GM21529 (cell line): ENCODE data around the gene L1CAM.

ENCODE experiments used
- ATAC-seq: cut with Tn5 transposase; IDR thresholded peaks from one replicate; pipeline ENCODE4 v1.9.1; 2021; ENCODE audit not compliant: unreplicated experiment

Gene L1CAM

GRCh38 chrX:153878969-153879653 lies 6.9 kb downstream of the L1CAM start:
- no peak for ATAC-seq

- no peak for ATAC-seq
Measured at GRCh38 chrX:153878345-153878744, 7.6 kb downstream of the L1CAM start.

- no peak for ATAC-seq
Measured at GRCh38 chrX:153877571-153878261, 8.3 kb downstream of the L1CAM start.

- ATAC-seq: no peak
Measured at GRCh38 chrX:153876112-153876491, 9.9 kb downstream of the L1CAM start.

GRCh38 chrX:153875391-153876111 lies 10.4 kb downstream of the L1CAM start:
- no peak for ATAC-seq

GRCh38 chrX:153874366-153875125 lies 11.4 kb downstream of the L1CAM start:
- no peak for ATAC-seq

- ATAC-seq: no peak
Measured at GRCh38 chrX:153874085-153874365, 11.9 kb downstream of the L1CAM start.

- ATAC-seq: no peak
Measured at GRCh38 chrX:153873282-153874084, 12.5 kb downstream of the L1CAM start.

- ATAC-seq: no peak
Measured at GRCh38 chrX:153871946-153872878, 13.8 kb downstream of the L1CAM start.

- no peak for ATAC-seq
Measured at GRCh38 chrX:153871451-153871850, 14.5 kb downstream of the L1CAM start.

- ATAC-seq: no peak
Measured at GRCh38 chrX:153870791-153871360, 15.1 kb downstream of the L1CAM start.

GRCh38 chrX:153870288-153870690 lies 15.7 kb downstream of the L1CAM start:
- ATAC-seq: no peak

- ATAC-seq: no peak
Measured at GRCh38 chrX:153869473-153870287, 16.3 kb downstream of the L1CAM start.

- no peak for ATAC-seq
Measured at GRCh38 chrX:153868576-153869472, 17.1 kb downstream of the L1CAM start.

GRCh38 chrX:153867671-153868070 lies 18.3 kb downstream of the L1CAM start:
- ATAC-seq: no peak

- no peak for ATAC-seq
Measured at GRCh38 chrX:153867139-153867538, 18.8 kb downstream of the L1CAM start.

- ATAC-seq: no peak
Measured at GRCh38 chrX:153866302-153867019, 19.5 kb downstream of the L1CAM start.
